MG63 (cell line): ENCODE measurements around the gene MPHOSPH10. TPM values are rescaled to one million over a fixed set of nuclear protein-coding genes. Genes with fewer than 3 reads are reported as not detected.

Source experiments
- total RNA-seq: library from RNA; depleted of rRNA; stranded (reverse); fragments of >200 nt; shearing (Covaris generic); gene quantifications from 2 replicates; pipeline ENCODE4 v1.2.3, GENCODE V29; 2014; ENCODE audit warnings: low replicate concordance; rRNA removed

Gene MPHOSPH10
- total RNA-seq, 1 experiment from 2014 or later: 12.5 TPM

Other genes starting within 250 kb of the MPHOSPH10 start
- 1.9 TPM in 1 of 2 replicates, not detected in the other for gene VAX2, start 230.1 kb upstream of the MPHOSPH10 start, total RNA-seq
- not detected in 2 replicates for gene ATP6V1B1, start 194.7 kb upstream of the MPHOSPH10 start, total RNA-seq
- not detected in 2 replicates for gene ANKRD53, start 152.0 kb upstream of the MPHOSPH10 start, total RNA-seq
- gene TEX261, start 135.8 kb upstream of the MPHOSPH10 start, total RNA-seq: 39.8 and 78.4 TPM in 2 replicates
- 46.8 and 82.8 TPM in 2 replicates for gene NAGK, start 62.0 kb upstream of the MPHOSPH10 start, total RNA-seq
- 13.0 and 23.9 TPM in 2 replicates for gene MCEE, start 405 bp upstream of the MPHOSPH10 start, total RNA-seq
- 0.03 TPM in 1 of 2 replicates, not detected in the other for gene PAIP2B, start 96.5 kb downstream of the MPHOSPH10 start, total RNA-seq
- gene ZNF638, start 201.1 kb downstream of the MPHOSPH10 start, total RNA-seq: 40.0 and 48.4 TPM in 2 replicates